Measurements from ENCODE around the gene IRX4.

- TF ChIP-seq GATA2 (IDR thresholded peaks at IDR 0.05; ENCODE audit: low read depth, low read length), result no peak
- no peak for TF ChIP-seq GATA3 (IDR thresholded peaks at IDR 0.05; ENCODE audit: low read depth, low read length)
Measured at GRCh38 chr5:1865948-1866347, 16.8 kb downstream of the IRX4 start.
